GM12874 (cell line): ENCODE data around the gene PTPRN2.

Source experiments
- CTCF ChIP-seq: IDR thresholded peaks from 2 replicates; pipeline ENCODE4 v1.5.1; 2011; ENCODE audit warnings: low read depth, mild to moderate bottlenecking, control low read depth, low read length, moderate library complexity; ENCODE audit not compliant: insufficient read depth

Gene PTPRN2

GRCh38 chr7:157832866-157833607, 754.6 kb downstream of the PTPRN2 start:
- no peak for TF ChIP-seq CTCF

DNA sequence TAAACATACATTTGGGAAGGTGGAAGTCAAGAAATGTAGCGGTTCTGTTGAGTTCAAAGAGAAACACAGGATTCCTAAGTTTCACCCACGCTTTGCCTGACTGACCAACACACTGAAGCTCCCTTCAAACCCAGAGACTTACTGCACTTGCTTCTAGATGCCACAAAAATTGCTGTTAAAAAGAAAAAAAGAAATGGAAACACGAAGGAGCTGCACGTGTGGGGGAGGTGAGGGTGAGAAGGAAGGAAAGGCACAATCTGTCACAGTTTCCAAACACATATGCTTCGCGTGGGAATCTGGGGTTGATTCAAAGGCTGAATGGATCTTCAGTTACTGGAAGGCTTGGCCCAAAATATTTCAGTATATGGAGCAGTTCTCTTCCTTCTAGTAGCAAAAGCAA, 755.2 kb downstream of the PTPRN2 start:
- no peak for TF ChIP-seq CTCF

- no peak for TF ChIP-seq CTCF
Measured at GRCh38 chr7:157832006-157832405, 755.6 kb downstream of the PTPRN2 start.

- no peak for TF ChIP-seq CTCF
Measured at GRCh38 chr7:157831143-157831905, 756.3 kb downstream of the PTPRN2 start.

DNA sequence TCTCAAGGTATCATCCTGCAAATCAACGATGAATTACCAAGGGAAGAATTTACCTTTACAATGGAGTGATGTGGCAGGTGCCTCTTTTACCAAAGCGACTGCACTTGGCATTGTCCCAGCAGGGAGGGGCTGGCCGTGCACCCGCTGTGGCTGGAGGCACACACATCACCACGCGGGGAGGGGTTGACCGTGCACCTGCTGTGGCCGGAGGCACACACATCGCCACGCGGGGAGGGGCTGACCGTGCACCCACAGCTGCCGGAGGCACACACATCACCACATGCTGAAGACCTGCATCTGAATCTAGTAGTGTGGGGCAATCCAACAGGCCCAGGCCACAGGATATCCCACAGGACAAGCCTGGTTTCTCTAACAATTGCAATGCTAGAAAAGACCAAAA, 757.3 kb downstream of the PTPRN2 start:
- TF ChIP-seq CTCF, result no peak

DNA sequence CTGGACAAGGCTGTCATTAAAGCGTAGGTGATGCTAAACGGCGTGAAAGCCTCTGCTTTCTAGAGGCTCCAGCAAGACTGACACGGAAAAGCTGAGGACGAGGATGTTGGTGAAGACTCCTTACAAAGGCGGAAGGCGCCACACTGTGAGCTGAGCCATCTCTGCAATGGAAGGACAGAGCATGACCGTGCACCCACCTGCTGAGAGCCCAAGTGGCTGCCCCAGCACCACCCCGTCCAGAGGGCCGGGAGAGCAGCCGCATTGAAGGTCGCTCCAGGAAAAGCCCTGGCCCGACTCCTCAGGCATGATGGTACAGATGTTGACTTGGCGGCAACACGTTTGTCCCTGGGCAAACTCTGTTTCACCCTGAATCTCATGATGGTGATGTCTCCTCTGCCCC, 758.1 kb downstream of the PTPRN2 start:
- no peak for TF ChIP-seq CTCF

DNA sequence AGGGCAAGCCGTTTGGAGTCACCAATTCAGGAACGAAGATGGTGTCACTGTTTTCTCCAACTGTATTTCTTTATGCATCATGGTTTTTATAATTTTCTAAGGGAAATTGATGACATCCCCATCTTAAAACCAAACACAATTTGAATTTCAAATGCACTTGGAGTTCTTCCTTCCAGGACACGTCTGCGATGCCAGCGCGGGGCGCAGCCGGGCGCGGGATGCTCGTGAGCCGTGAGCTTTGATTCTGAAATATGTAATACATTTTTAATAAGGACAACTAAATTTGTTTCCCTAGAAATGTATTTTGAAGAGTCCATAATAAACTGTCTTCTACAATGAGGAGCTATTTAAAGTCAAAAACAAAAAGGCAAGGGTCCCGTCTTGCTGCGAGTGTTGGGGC, 758.7 kb downstream of the PTPRN2 start:
- TF ChIP-seq CTCF, result no peak
